Islet precursor cell (in vitro differentiated cells): ENCODE measurements around the gene PRKACB.
A peak's percentile ranks its signal among the peaks of the same experiment; 100 is the strongest.
"Not testable (repeated sequence)": the region's sequence is repeated elsewhere in the genome, so short reads cannot be mapped to it uniquely, and the experiment has no call there.

Source experiments
- DNase-seq: peaks from one replicate; pipeline ENCODE4 v3.0.0-alpha.2; 2018

Gene PRKACB

DNA sequence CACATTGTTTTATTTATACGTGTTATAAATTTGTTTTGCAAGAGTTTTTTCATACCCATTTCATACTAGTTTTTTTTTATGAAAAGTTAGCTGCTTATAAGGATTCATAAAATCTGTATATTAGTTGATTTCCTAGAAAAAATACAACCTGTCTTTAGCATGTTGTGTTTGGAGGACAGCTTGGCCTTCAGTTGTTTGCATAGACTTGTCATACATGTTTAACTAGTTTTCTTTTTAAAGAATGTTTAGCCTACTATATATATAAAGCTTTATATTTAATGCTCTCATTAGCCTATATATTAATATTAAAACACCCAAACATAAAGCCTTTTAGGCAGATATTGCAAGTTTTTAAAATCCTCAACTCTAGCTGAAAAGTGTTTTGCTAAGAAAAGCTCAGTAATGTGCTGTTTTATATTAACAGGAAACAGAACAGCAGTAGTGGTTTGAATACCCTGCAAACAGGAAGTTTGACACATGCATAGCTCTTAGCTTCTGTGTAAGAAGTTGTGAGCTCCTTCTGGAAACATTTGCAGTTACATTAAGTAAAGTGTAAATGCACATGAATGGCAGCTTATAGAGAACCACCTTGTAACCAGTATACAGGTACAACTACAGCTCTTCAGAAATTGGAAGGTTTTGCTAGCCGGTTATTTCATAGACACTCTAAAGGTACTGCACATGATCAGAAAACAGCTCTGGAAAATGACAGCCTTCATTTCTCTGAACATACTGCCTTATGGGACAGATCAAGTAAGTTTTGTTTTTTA is at the start of gene PRKACB:
TSS of gene PRKACB (plus strand) at position 476 of the 770 bp plus-strand sequence. CDS start at position 567, 91 bp downstream.
- DNase-seq = no peak

DNA sequence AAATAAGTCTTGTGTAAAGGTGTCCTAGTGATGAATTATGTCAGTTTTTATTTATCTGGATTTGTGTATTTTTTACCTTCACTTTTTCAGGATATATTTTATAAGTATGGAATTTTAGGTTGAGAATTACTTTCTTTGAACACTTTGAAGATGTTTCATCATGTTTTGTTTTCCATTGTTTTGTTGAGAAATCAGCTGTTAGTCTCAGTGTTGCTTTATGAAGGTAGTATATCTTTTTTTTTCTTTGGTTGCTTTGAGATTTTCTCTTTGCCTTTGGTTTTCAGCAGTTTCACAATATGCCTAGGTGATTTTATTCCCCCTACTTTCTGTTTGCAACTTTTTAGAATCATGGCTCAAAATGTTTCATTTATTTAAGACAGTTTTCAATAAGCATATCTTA is 48.8 kb upstream of the PRKACB start:
- DNase-seq = no peak

DNA sequence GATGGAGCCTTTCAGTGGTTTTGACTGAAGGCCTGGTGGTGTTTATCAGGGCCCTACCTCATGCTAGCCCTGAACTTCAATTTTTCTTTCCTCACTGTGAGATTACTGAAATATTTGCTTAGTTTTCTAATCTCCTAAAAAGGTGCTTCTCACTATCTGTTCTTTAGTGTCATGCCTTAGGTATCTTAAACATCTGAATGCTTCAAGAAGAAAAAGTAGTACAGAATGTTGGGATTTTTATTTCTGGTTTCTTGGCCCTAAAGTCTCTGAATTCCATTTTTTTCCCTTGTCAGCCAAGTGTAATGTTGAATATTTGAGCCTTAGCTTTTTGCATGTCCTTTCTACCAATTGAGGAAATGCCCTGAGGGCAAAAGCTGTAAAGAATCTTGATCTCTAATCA is 47.9 kb upstream of the PRKACB start:
- no peak for DNase-seq

DNA sequence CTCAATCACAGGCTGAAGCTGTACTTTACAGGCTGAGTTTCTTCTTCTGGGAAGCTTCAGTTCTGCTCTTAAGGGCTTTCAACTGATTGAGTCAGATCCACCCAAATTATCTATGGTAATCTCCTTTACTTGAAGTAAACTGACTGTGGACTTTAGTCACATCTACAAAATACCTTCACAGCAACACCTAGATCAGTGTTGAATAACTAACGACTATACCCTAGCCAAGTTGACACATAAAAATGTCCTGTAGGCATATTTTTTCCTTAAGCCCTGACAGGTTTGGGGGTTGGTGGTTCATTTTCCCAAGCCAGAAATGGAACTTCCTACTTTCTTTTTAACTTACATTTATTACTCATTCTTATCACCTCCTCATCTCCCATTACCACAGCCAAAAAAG is 42.9 kb upstream of the PRKACB start:
- DNase-seq = no peak

DNA sequence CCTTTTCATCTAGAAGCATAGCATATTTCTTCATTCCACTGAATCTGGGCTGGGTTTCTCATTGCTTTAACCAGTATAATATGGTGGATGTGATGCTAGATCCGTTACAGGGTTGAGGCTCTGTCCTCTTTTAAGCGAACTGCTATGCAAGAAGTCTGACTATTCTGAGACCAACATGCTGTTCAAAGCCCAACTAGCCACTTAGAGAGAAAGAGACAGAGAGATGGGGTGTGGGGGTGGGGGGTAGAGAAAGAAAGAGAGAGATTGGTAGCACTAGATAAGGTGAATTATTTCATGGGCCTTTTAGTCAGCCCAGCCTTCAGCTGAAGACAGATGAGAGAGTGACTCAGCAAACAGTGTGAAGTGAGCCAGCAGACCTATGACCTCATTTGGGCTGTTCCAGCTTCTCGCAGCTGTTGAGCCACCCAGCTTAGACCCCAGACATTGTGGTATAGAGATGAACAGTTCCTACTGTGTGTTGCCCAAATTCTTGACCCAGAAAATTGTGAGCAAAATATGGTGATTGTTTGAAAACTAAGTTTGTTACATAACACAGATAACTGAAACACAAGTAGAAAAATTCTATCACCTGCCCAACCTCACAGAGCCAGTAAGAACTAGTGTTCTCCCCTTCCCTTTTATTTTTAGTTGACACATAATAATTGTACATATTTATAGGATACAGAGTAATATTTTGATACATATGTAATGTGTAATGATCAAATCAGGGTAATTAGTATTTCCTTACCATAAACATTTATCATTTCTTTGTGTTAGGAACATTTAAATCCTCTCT is 40.7 kb upstream of the PRKACB start:
- DNase-seq = peak; percentile 90

DNA sequence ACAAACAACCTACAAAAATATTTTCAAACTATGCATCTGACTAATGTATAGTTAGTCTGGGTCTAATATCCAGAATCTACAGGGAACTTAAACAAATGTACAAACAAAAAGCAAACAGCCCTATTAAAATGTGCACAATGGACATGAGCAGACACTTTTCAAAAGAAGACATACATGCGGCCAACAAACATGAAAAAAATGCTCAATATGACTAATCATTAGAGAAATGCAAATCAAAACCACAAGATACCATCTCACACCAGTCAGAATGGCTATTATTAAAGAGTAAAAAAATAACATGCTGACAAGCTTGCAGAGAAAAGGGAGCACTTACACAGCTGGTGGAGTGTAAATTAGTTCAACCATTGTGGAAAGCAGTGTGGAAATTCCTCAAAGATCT is 36.5 kb upstream of the PRKACB start:
- DNase-seq = not testable (repeated sequence)

DNA sequence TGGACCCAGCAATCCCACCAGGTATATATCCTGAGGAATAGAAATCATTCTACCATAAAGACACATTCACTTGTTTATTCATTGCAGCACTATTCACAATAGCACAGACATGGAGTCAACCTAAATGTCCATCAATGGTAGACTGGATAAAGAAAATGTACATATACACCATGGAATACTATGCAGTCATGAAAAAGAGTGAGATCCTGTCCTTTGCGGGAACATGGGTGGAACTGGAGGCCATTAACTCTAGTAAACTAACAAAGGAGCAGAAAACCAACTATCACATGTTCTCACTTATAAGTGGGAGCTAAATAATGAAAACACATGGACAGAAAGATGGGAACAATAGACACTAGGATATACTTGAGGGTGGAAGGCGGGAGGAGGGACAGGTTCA is 36.1 kb upstream of the PRKACB start:
- no peak for DNase-seq

DNA sequence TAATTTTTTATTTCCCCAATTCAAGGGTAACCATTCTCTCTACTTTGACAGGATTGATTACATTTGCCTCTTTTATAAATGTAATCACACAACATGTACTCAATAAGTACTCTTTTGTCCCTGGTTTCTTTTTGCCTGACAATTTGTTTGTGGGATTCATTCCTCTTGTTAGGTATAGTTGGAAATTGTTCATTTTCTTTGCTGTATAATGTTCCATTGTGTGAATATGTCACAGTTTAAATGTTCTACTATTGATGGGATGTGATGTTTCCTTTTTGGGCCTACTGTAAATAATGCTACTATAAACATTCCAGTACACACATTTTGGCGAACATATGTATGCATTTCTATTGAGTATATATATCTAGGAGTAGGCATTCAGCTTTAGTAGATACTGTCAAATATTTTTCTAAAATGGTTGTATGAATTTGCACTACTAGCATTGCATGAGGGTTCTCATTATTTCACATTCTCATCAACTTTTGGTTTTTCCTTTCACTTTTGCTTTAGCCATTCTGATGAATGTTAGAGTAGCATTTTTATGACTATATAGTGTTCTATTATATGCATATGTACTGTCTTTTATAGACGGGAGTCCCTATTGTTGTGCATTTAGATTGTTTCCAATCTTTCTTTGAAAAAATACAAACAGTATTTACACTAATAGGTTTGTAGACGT is 35.0 kb upstream of the PRKACB start:
- DNase-seq = no peak

DNA sequence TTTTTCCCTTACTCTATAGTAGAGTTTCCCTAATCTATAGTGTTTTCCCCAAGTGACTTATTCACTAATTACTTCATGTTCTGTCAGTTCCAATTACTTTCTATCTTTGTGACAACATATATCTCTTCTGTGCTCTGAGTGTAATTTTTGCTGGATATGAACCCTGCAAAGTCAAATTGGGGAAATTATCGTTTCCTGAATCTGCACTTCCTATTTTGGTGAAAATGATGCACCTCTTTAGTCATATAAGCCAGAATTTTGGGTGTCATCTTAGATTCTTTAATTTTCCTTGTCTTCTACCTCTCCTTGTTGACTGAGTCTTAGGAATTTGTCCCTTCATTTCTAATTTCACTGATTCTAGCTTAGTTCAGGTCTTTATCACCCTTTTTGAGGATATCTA is 33.4 kb upstream of the PRKACB start:
- DNase-seq = no peak

DNA sequence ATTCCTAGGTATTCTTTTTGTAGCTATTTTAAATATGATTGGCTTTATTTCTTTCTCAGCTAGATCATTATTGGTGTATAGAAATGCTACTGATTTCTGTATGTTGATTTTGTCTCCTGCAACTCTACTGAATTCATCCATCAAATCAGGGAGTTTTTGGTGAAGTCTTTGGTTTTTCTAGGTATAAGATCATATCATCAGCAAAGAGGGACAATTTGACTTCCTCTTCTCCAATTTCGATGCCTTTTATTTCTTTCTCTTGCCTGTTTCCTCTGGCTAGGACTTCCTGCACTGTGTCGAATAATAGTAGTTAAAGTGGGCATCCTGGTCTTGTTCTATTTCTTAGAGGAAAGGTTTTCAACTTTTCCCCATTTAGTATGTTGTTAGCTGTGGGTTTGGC is 27.5 kb upstream of the PRKACB start:
- DNase-seq = no peak

DNA sequence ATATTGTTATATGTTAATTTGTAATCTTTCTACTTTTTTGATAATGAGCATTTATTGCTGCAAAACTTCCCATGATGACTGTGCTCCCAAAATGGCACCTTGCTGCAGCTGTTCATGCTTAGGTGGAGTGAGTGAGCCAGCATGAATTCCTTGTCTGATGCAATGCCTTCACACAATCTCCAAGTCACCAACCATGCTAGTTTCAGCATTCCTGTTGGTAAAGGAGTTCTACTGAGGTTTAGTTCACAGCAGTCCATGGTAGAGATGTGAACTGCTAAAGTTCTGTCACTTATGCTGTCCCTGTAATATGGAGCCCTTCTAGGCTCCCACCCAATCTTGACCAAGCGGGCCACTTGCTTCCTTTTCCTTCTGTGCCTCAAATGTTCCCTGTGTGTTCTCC is 26.2 kb upstream of the PRKACB start:
- no peak for DNase-seq

DNA sequence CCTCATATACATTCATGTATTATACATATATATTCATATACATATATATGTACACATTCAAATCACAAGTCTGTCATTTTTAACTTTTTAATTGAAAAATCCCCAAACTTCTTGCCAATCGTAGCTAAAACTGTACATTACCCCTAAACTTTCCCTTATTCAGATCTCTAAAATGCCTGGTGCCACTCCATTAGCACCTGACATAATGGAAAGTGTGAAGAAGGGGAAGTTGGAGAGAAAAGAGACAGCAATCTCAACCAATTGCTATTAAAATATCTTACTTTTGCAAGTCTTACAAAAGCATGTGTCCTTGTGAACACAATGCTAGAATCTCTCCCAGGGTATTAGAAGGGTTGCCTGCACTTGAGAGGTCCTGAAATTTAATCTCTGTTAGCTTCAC is 22.7 kb upstream of the PRKACB start:
- DNase-seq = no peak

DNA sequence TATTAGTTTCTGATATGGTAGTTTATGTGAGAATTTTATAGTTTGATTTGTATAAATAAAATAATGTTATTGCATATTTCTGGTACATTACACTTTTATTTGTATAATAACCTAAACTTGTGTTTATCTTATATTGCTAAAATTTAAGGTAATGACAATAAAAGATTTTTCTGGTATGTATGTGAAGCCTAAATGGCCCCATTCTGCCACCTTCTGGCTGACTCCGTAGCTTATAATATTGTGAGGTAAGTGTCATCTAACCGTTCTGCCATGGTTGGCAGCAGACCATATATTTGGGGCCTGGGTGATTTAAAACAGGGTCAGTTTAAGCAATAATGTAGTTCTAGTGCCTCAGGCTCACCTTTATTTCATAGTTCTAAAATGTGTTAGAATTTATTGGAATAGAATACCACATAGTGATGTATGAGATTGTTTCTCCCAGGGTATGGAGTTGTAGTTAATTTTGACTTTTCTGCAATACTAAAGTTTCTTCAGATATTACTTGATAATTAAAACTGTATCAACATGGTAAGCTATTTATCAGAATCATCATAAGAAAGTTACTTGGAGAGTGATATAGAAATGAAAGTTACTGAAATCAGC is 21.2 kb upstream of the PRKACB start:
- peak; percentile 50 for DNase-seq

DNA sequence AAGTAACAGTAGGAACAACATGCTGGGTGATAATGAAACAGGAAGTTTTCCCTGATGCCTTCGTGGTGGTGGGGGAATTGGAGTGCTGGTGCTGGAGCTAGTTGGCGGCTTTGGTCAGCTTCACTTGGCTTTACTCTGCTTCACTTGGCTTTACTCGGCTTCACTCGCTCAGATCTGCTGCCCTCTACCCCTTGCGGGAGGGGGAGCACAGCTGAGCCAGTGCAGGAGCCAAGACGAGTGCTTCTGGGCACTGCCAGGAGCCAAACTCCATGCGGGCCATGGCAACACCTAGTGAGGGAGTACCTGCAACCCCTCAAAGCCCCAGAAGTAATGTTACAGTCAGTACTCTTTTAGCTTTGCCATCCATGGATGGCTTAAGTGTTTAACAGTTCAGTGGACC is 10.6 kb upstream of the PRKACB start:
- DNase-seq = no peak

DNA sequence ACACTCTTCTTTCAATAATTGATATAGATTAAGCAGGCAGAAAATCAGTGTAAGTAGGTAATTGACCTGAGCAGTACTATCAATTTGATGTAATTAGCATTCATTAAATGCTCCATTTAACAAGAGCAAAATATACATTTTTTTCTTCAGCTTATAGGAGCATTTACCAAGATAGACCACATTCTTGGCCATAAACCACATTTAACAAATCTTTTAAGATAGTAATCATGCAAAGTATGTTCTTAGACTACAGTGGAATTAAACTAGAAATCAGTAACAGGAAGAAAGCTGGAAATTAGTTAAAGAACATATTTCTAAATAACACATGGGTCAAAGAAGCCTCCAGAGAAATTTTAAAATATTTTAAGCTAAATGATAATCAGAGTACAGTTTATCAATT is 8.7 kb upstream of the PRKACB start:
- no peak for DNase-seq

DNA sequence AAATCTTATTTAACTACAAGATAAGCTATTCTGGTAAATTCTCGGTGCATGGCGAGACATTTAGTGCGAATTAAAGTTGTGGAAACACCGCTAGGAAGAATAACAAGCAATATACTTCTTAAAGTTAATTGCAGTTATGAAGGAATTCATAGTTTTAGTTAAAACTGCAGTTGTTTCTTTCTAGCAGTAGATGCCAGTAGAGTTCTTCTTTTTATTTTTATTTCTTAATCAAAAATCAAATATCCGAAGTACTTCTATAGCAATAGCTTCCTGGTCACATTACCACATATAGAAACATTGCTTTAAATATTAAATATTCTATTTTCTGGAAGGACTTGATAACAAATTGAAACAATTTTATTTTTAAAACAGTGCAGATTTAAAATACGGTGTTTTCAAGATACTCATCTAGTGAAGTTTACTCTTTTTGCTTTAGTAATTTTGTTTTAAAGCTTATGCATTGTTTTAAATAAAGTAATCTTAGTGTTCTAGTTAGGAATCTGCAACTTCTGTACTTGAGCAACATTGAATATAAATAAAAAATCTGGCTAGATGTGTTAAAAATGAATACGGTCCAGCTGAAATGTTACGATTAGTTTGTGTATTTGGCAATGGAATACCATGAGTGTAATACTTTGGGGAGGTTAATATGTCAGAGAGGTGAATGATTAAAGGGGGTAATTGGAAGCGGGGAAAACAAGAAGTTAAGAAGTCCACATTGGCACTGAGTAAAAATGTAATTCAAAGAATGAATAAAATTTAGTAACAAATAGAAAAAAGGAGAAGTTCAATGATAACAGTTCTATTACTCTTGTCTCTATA is 2.7 kb upstream of the PRKACB start:
- no peak for DNase-seq

DNA sequence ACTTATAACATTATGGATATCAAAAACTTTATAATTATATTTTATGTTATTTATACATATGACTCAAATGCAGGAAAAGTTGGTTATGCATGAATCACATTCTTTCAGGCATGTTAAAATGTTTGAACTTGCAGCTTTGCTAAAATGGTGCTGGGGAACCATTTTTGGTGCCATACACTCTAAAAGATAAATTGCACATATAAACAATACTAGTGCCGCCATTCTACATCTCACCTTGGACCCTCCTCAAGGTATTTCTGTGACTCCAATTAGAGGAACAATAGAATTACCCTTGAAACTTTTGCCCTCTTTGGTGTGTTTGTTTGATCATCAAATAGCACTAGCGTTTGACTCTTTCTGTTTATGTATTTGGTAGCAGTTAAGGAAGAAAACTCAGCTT is 997 bp downstream of the PRKACB start:
- no peak for DNase-seq

DNA sequence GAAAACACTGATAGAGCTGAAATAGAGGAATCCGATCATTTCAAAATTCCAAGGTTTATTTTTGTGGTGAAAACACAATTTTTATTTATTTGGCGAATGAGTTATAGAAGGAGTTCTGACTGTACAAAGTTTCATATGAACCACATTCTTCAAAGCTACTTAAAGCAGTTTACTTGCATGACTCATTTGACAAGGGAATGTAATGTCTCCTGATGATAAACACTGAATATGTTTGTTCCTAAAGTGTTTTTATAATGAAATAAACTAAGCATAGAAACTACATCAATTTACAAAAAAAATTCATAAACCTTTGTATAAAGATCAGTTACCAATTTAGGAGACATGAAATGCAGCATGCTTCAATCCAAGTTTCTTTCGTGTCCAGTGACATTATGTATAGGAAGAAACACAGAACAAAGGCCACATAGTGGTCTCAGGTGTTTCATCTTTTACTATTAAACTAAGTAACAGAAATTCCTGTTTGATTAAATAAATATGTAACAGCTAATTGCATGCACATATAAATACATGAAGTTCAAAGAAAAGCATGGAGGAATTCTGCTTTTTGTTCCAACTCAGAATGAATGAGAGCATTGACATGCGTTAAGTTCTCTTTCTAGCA is 2.5 kb downstream of the PRKACB start:
- DNase-seq = no peak

DNA sequence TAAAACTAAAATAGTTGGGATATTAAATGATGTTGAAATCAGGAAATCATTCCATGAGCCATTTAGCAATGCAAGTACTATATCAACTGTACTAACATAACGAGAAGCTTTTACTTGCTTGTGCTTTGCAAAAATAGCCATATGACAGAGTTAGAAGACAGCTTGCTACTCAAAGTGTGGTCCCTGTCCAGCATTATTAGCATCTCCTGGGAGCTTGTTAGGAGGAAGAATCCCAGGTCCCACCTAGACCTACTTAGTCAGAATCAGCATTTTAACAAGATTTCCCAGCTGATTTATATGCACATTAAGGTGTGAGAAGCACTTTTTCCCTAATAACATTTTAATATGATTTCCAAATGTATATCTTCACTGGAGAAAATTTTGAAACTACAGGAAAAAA is 4.7 kb downstream of the PRKACB start:
- DNase-seq = no peak

DNA sequence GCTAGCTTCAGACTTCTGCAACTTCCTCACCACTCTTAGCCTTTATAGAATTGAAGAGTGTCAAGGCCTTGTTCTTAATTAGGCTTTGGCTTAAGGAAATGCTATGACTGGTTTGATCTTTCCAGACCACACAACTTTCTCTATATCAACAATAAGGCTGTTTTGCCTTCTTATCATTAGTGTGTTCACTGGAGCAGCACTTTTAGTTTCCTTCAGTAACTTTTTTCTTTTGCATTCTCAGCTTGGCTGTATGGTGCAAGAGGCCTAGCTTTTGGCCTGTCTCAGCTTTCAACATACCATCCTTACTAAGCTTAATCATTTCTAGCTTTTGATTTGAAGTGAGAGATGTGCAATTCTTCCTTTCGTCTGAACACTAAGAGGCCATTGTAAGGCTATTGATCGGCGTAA is 8.6 kb downstream of the PRKACB start:
- no peak for DNase-seq

DNA sequence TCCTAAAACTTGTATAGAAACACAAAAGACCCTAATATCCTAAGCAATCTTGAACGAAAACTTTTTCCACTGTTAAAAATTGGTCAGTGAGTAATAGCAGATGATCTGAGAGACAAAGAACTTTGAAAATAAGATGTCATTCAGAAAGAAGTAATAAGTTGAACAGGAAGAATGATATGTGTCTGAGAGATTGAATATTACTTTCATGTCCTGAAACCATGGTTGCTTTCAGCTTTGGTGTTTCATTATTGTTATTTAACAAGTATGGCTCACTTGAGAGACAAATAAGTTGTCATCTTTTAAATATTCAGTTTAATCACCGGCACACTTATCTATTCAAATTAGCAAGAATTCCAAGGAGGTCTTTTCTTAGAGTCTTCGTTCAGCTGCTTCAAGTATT is 11.4 kb downstream of the PRKACB start:
- DNase-seq = no peak

DNA sequence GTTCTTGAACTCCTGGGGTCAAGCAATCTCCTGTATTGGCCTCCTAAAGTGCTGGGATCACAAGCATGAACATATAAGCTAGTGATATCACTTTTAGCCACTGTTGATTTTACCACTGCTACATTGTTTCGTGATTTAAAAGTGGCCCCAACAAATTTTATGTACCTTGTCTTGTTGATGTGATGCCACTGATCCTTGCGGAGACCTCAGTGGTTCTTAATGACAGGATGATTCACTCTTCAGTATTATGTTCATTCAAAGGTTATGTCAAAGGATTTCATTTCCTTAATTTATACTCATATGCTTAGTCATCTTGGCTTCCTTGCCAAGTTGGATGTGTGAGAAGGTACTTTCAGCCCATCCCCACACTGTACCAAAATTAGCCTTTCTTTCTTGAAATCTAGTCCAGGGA is 12.1 kb downstream of the PRKACB start:
- DNase-seq = no peak
